RKO (cell line): ENCODE measurements around the gene ARMC9.
A peak's percentile ranks its signal among the peaks of the same experiment; 100 is the strongest.

Source experiments
- DNase-seq: peaks from one replicate; pipeline ENCODE4 v3.0.0-alpha.2; 2016; ENCODE audit warnings: low spot score

The ARMC9 gene

DNA sequence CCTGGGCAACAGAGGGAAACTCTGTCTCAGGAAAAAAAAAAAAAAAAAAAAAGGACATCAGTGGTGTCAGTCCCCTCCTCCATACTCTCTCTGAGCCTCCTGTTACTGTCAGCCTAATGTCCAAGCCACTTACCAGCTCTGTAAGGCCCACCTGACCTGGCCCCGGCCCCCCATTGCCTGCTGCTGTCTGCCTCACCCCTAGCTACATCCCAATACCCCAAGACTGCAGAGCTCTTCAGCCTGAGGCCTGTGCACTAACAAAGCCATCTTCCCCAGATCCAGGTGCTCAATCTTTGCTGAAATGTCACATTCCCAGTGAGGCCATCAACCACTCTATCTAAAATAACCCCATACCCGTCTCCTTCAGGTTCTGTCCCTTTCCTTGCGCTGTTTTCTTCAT, 5.7 kb downstream of the ARMC9 start:
- no peak for DNase-seq

DNA sequence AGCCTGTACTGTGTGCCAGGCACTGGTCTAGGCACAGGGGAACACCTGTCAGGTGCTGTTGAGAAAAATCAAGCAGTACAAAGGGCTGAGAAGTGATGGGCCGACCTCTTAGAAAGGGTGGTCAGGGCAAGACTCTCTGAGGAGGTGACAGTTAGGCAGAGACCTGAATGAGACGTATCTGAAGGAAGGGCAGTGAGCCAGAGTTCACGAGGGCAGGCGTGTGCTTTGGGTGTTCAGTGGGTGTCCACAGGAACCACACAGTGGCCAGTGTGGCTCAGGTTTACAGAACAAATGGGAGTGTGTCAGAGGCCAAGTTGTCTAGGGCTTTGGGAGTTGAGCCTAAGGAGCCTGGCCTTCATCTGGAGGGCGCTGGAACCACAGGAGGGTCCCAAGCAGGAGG, 6.2 kb downstream of the ARMC9 start:
- DNase-seq = no peak

DNA sequence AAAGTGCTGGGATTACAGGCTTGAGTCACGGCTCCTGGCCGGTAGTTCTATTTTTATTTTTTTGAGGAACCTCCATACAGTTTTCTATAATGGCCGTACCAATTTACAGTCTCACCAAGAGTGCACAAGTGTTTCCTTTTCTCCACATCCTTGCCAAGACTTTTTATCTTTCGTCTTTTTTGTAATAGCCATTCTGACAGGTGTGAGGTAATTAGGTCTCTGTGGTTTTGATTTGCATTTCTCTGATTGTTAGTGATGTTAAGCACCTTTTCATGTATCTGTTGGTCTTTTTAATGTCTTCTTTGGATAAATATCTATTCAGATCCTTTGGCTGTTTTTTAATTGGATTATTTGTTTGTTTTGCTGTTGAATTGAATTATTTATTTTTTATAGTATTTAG, 9.3 kb downstream of the ARMC9 start:
- no peak for DNase-seq

DNA sequence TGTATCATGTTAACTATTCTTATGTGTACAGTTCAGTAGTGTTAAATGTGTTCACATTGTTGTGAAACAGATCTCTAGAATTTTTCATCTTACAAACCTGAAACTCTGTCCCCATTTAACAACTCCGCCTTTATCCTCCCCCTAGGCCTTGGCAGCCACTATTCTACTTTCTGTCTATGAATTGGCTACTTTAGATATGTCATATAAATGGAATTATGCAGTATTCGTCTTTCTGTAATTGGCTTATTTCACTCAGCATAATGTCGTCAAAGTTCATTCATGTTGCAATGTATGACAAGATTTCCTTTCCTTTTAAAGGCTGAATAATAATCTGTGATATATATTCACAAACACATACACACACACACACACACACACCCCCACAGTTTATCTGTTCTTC, 12.4 kb downstream of the ARMC9 start:
- DNase-seq = no peak

DNA sequence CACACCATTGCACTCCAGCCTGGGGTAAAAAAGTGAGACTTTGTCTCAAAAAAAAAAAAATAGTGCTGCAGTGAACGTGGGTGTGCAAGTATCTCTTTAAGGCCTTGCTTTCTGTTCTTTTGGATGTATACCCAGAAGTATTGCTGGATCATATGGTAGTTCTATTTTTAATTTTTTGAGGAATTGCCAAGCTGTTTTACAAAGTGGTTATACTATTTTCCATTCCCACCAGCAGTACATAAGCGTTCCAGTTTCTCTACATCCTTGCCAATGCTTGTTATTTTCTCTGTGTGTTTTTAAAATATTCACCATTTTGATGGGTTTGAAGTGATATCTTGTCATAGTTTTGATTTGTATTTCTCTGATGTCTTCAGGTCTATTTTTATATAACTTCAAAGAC, 13.1 kb downstream of the ARMC9 start:
- DNase-seq = no peak

DNA sequence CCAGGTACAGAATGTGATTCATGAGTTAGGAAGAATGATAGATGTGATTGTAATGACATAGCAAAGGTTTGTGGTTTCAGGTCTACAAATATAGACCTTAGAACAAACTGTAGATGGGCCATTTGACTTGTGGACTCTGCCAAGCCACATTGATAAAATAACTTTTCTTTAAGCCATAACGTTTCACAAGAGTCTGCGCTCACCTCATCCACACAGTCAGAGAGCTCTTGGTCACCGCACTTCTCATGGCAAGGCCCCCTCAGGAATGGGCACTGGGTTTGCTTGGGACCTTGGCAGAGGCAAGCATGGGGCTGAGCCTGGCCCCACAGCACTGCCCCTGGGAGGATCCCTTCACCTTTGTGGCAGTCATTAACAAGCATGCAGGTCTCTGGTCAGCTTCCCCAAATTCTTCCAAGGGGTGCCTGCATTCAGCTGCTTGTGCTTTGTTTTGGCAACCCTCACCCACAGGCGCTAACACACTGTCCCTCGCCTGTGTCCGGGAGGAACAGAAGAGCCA, 14.0 kb downstream of the ARMC9 start:
- DNase-seq = no peak

DNA sequence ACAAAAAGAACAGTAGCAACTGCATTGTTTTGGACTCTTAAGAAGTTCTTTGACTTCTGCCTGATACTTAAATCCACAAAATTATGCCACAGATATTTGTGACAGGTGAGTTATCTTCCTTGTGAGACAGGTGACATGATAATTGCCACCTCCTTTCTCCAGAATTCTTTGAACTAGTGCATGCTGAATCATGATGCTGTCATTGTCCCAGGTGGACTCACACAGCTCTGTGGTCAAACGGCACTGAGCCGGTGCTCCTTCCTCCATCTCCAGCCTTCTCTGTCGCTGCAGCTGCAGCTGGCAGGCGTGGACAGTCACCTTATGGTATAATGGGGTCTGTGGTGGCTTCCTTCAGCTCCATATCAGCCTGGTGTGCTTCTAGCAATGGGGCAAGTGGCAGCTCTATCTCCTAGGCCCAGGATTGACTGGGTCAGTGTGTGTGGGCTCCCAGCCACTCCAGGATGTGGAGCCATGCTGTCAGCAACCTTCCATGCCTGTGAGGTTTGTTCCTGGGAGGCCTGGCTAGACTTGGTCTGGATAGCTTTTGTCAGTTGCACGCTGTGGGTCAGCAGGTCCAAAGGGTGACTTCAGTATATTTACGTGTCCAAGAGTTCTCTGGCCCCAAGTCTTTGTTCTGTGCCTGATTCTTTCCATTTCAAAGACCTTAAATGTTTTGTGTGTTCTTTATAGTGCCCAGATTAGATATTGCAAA, 15.7 kb downstream of the ARMC9 start:
- no peak for DNase-seq

DNA sequence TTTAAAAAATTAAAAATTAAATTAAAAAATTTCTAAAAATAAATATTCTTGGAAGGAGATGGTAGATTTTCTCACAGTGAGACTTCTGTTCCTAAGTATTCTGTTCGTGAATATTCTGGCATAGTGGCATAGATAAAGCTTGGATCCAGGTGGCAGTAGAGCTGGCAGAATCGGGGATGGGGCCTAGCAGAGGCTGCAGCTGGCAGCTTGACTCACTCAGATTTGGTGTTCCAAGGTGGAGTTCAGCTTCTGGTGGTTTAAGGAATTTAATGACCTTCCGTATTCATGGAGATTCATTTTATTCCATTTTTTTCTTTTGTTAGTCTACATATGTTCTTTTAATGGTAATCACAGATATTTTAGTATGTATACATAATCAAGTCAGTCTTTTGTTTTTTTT, 19.9 kb downstream of the ARMC9 start:
- no peak for DNase-seq

DNA sequence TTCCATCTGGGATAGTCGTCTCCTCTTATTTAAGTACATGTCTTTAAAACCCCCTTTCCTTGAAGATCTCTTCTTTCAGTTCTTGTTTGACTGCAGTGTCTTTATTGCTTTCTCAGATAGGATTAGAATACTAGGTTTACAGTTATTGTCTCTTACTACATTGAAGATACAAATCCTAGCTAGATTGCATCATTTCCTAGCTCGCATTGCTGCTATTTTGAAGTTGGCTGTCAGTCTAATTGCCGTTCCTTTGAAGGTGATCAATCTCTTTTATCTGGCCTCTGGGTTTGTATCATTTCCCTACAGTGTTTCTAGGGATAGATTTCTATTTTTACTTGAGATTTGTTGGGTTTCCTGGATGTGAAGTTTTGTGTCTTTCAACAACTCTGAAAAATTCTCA, 20.9 kb downstream of the ARMC9 start:
- DNase-seq = no peak

DNA sequence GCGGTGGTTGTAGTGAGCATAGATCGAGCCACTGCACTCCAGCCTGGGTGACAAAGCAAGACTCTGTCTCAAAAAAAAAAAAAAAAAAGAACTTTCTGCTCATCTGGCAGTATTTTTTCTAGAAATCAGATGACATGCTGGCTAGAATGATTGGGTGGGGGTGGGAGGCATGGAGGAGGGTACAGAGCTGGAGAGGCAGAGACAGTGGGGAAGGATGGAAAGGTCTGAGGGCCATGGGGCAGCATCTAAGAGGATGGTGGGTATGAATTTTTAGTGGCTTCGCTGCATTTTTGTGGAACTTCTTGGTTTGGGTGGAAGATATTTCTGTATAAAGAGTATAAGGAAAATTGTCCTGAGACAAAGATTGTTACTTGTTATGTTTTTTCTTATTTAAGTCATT, 23.3 kb downstream of the ARMC9 start:
- no peak for DNase-seq

DNA sequence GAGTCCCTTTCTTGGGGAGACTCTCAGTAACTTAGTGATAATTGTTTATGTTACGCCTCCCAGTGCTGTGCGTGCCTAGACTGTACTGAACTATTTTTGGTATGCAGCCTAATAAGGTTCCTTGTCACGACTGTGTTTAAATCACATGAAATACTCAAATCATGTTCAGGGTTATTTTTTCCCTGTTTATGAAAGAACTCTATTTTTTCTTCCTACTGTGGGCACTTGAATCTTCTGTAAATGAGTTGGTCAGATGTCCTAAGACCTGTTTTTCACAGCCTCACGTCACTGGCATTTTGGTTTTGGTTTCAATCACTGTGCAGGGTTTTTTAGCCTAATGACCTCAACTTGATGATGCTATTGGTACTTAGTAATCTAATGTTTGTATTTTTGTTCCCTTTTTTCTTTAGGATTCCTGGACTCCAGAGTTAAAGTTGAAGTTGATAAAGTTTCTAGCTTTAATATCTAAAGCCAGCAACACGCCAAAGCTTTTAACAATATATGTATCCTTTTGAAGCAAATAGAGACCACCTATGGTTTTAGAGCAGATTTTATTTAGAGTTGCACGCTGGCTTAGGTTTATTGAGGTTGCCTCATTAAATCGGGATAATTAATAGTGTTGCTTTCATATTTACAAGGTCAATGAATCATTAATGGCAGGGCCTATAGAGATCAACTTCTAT, 24.0 kb downstream of the ARMC9 start:
- DNase-seq = no peak

DNA sequence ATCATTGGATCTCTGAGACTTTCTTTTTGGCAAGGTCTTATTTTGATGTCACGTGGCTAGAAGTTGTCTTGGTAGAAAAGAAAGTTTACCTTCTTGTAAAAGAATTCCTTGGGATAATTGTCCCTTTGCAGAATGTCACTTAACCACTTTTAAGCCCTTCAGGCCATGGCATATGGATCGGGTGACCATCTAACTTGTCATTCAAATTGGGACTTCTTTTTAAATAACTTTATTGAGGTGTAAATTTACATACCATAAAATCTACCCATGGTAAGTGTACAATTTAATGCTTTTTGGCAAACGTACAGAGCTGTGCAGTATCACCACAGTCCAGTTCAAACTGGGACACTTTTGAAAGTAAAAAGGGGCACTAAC, 24.6 kb downstream of the ARMC9 start:
- DNase-seq = no peak

DNA sequence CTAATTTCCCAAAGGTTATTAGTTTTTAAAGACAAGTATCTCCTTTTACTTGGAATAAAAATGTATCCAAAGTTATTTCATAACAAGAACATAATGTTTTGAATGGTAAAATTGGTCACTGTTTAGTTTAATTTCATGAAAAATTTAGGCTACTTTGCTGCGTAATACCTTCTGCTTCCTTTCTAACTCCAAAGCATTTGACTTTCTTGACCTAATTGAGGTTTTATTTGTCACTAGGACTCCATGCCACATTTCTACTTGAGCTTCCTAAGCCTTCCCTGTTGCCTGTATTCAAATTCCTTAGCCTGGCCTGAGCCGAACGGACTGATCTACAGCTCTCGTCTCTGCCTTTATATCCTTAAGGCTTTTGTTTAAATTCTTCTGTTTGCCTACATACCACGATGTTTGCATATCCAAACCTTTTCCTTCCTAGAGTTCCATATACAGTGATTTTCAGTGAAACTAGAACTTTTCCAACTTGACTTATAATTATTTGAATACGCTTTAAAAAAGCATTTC, 25.1 kb downstream of the ARMC9 start:
- DNase-seq = no peak

DNA sequence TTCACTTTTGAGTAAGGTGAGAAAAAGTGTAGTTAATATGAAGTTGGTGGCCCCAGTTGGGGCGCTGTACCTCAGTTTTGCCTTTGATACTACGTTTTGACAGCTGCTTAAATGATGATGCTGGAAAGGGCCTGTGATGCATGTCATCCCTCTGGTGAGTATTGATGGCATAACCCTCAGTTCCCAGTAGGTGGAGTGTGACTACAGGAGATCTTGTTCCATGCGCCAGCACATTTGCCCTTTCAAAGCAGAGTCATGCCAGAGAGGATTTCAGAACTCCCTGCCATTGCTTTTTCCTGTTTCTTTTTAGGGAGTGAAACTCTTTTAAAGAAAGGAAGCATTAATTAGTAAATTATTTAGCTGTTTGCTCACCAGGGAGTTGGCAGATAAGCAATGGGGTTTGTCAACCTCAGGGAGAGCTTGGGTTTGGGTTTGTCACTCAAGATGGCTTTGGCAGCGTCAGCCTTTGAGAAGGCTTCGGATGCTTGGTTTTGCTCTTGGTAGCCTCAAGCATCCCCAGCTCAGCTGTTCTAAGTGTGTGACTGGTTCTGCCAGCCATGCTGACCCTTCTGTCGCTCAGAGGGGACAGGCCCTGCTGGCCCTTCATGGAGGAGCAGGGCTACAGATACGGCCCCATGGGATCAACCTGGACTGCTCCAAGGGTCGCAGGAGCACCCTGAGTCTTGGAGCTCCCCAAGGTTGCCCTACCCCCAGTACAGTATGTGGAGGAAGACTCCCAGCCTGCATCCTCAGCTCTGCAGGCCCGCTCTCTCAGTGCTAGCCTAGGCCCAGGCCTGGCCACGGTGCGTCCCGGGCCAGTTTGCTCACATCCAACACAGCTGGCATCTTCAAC, 29.1 kb downstream of the ARMC9 start:
- DNase-seq = peak; percentile 94

DNA sequence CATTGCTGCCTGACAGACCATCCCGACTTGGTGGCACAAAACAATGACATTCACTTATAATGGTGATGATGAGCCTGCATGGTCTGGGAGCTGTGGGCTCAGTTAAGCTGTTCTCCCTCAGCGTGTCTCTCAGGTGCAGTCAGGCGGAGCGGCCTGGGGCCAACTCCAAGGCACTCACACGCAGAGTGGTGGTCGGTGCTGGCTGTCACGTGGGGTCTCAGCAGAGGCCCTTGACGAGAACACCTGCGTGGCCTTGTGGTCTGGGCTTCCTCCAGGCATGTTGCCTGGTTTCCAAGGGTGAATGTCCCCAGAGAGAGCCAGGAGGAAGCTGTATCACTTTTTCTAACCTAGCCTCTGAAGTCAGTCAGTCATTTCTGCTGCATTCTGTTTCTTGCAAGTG, 29.8 kb downstream of the ARMC9 start:
- no peak for DNase-seq

DNA sequence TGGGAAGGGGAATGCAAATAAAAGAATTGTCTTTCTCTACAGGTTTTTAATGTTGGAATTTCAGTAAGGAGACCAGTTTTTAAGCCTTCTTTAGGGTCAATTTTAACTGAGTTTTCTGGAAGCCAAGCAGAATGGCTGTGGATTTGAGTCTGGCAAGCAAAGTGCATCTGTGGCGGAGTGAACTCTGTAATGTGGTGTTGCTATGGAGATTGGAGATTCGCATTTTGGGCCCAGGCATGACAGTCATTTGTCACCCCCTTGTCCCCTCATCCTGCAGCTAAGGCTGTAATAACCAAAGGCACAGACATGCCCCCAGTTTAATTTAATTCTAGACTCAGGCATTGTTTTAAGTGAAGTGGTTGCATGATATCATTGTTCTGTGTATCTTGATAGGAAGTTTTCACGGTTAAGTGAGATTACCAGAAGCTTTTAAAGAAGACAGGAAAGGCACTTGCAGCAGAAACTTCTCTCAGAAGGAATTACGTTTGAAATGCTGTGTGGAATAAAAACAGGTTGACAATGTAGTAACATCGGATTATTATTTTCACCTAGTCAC, 30.6 kb downstream of the ARMC9 start:
- DNase-seq = no peak

DNA sequence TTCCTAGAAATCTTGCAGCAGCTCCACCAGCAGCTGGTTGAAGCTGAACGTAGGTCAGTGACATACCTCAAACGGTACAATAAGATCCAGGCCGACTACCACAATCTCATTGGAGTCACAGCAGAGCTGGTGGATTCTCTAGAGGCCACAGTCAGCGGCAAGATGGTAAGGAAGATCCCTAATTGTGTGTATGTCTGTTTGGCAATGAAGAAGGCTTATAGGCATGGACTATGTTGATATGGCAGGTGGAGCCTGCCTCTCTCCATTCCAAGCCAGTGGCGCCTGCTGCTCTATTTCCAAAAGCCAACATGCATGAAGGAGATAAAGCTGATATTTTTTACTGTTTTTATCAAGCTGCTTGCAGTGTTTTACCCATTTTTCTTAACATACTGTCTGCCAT, 36.8 kb downstream of the ARMC9 start:
- no peak for DNase-seq

DNA sequence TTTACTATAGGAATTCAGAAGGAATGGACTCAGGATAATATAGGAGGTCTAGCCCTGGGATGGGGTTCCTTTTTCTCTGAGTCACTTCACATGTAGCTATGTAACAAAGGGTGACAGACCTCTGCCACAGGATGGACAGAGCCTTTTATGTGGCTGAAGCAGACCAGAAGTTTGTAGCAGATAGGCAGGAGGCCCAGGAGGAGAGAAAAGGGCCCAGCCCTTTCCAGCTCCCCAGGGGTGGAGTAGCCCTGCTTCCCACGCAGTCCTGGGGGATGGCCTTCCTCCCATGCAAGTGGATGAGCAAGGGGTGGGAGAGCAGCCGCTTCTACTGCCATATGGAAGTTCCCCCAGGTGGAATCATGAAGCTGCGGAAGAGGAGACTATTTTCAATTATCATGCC, 40.3 kb downstream of the ARMC9 start:
- no peak for DNase-seq

DNA sequence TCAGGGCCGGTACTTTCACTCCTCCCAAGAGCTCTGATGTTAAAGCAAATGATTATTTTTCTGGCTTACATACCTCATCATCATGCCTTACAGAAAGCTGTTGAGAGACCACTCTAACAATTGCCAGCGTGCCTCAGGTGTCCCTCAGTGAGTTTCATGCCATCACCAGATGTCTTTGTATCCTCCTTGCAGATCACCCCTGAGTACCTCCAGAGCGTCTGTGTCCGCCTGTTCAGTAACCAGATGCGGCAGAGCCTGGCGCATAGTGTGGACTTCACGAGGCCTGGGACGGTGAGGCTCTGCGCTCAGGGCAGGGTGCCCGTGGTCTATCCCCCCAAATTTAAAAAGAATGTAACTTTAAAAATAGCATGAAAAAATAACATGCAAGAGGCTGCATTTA, 41.3 kb downstream of the ARMC9 start:
- no peak for DNase-seq

DNA sequence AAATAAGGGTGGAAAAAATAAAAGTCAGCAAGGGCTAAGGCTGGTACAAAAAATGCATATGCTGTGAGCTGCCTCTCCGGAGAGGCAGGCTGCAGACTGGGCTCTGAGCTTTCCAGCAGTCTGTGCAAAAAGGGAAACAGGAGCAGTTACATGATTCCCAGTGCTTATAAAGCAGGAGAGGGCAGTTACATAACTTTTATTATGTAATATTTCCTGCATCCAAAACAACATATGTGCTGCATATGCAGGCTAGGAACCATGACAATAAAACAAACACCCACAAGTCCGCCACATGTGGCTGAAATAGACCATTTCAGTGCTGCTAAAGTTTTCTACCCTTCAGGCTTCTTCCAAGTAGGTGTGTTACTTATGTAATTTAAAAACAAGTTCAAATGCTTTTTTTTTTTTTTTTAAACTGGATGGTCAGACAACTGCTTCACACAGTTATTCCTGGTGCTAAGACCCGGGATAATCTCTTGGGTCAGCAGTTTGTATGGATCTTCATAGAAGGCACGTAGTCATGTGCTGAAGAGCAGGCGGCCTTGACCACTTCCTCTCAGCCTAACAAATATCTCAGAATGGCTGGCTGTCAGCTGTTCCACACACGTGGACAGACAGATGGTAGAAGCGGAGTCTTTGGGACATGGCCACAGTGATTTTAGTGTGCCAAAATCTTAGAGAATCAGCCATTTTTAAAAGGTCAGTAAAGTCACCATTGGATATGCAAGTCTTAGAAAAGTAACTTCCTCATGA, 43.5 kb downstream of the ARMC9 start:
- DNase-seq = no peak

DNA sequence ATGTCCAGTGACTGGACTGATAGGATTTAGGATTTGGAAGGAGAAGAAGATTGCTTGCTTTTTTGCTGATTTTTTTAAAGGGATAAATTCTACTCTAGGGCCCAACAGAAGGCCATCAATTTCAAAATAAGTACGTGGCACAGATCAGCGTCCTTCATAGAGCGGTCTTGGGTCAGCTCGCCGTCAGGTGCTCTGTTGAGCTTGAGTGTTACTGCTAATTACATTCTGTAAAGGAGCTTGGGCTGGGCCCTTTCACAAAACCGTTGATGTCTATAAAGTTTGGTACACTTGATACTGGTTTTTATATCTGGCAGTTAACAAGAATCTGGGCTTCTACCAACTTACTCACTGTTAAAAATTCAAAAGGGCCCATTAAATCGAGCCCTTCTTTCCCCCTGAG, 45.4 kb downstream of the ARMC9 start:
- no peak for DNase-seq
